GM12892 (cell line): ENCODE measurements around the gene MYCBPAP.

Source experiments
- POLR2A ChIP-seq: IDR thresholded peaks from 2 replicates; pipeline ENCODE4 v1.6.1; 2011; ENCODE audit warnings: low read depth, low read length, control low read depth
- TAF1 ChIP-seq: IDR thresholded peaks from 2 replicates; pipeline ENCODE4 v1.6.1; 2011; ENCODE audit warnings: low read depth, mild to moderate bottlenecking, control low read depth, low read length, borderline replicate concordance

GRCh38 chr17:50517011-50517410 lies 8.8 kb downstream of the MYCBPAP start:
- TF ChIP-seq POLR2A (no peak), TAF1 (no peak)
